Body of pancreas (tissue), 4 donors: Measurements from ENCODE around the gene PASK. TPM values are rescaled to one million over a fixed set of nuclear protein-coding genes. Genes with fewer than 3 reads are reported as not detected.

Source experiments
- ATAC-seq: fragments of 150-250 bp; one replicate; pipeline ENCODE4 v1.9.1; 2016
- DNase-seq, 4 donors: peaks; one replicate each; pipeline ENCODE4 v3.0.0-alpha.2; 2019
- H3K27ac ChIP-seq, 4 donors: fragments of 200-600 bp; sonication (generic); 1 replicate in 3 of 4; 2 replicates in 1 of 4; pipeline versions ENCODE4 v1.5.1 to v1.6.1; 2016 to 2019; ENCODE audit warnings: mild to moderate bottlenecking in 1 of 4, mixed read lengths in 1 of 4, moderate library complexity in 1 of 4
- H3K27me3 ChIP-seq, 2 donors: fragments of 200-600 bp; sonication (generic); one replicate each; pipeline ENCODE4 v1.6.0; 2016; ENCODE audit warnings: mild to moderate bottlenecking in 1 of 2
- H3K36me3 ChIP-seq, 2 donors: fragments of 200-600 bp; sonication (generic); replicated peaks in 1 of 2; 2 replicates each; pipeline ENCODE4 v1.5.1; 2016; ENCODE audit warnings: low read depth in 2 of 2; ENCODE audit not compliant: insufficient read depth in 1 of 2
- H3K4me1 ChIP-seq: fragments of 200-600 bp; sonication (generic); one replicate; pipeline ENCODE4 v1.6.0; 2016
- H3K4me3 ChIP-seq, 2 donors: fragments of 200-600 bp; sonication (generic); 1 replicate in 1 of 2; 2 replicates in 1 of 2; pipeline ENCODE4 v1.5.1; 2016 to 2019
- H3K9me3 ChIP-seq, 3 donors: fragments of 200-600 bp; sonication (generic); 1 replicate in 2 of 3; 2 replicates in 1 of 3; pipeline ENCODE4 v1.5.1; 2016
- CTCF ChIP-seq, 7 experiments: fragments of 450-650 bp in 4 of 7; fragments of 200-600 bp in 3 of 7; sonication (generic) in 3 of 7; IDR thresholded peaks; one replicate each; pipeline ENCODE4 v1.5.1; 2016 to 2019; ENCODE audit warnings: antibody characterized with exemption in 7 of 7
- POLR2A ChIP-seq, 3 donors: fragments of 450-650 bp; IDR thresholded peaks; one replicate each; pipeline ENCODE4 v1.6.1; 2016; ENCODE audit warnings: antibody characterized with exemption in 3 of 3, mild to moderate bottlenecking in 2 of 3
- WGBS, 2 donors: methylation state at CpG; one replicate each; pipeline ENCODE4 v1.1.5; 2017; 5-methylcytosine and 5-hydroxymethylcytosine counted together
- intact Hi-C: fragments of 100-400 bp; cut with DNase I; formaldehyde crosslinking; loops from one replicate; pipeline ENCODE4 v1.15.1; 2023
- total RNA-seq, 2 donors: library from RNA; depleted of rRNA; stranded (reverse); fragments of >200 nt; gene quantifications; one replicate each; pipeline ENCODE4 v1.1.0, GENCODE V29; 2016

Gene PASK
- total RNA-seq, 2 donors from 2014 or later, result 7.5 to 15.8 TPM

- Histone ChIP-seq H3K9me3 (no peaks in the 10 kb centered on the region), H3K36me3 (peaks cover 0 to 3% of the 10 kb centered on the region in 2 donors), H3K27me3 (no peaks in the 10 kb centered on the region), H3K27ac (no peak overlapping the region), H3K4me1 (no peaks in the 10 kb centered on the region), H3K4me3 (no peak overlapping the region)
- DNase-seq (no peak), ATAC-seq (no peak)
- TF ChIP-seq POLR2A (IDR thresholded peaks at IDR 0.05) (no peak), CTCF (IDR thresholded peaks at IDR 0.05) (no peak)
- intact Hi-C loops, result no loop called here
- 89 to 90% methylated on average over 6 of the region's 6 CpGs for WGBS, 2 donors
These were observed 7.2 kb downstream of the PASK start for GRCh38 chr2:241142063-241142462.

GRCh38 chr2:241141214-241141770 lies 8.0 kb downstream of the PASK start:
- Histone ChIP-seq H3K4me1 (no peaks in the 10 kb centered on the region), H3K9me3 (no peaks in the 10 kb centered on the region), H3K36me3 (peaks cover 0 to 5% of the 10 kb centered on the region in 2 donors), H3K27ac (no peak overlapping the region), H3K27me3 (no peaks in the 10 kb centered on the region), H3K4me3 (no peak overlapping the region)
- DNase-seq, result no peak
- 94 to 95% methylated on average over 14 of the region's 14 CpGs for WGBS, 2 donors
- no peak for ATAC-seq
- TF ChIP-seq POLR2A (IDR thresholded peaks at IDR 0.05) (no peak), CTCF (IDR thresholded peaks at IDR 0.05) (no peak)
- intact Hi-C loops, result no loop called here

GRCh38 chr2:241140445-241140840 lies 8.8 kb downstream of the PASK start:
- Histone ChIP-seq H3K27me3 (no peaks in the 10 kb centered on the region), H3K4me1 (no peaks in the 10 kb centered on the region), H3K36me3 (peaks cover 0 to 5% of the 10 kb centered on the region in 2 donors), H3K4me3 (no peak overlapping the region), H3K9me3 (no peaks in the 10 kb centered on the region), H3K27ac (no peak overlapping the region)
- intact Hi-C loops, result no loop called here
- ATAC-seq, result no peak
- DNase-seq, result no peak
- 89 to 96% methylated on average over 10 of the region's 10 CpGs for WGBS, 2 donors
- TF ChIP-seq POLR2A (IDR thresholded peaks at IDR 0.05), result no peak
- no peak for TF ChIP-seq CTCF (IDR thresholded peaks at IDR 0.05)

GRCh38 chr2:241139531-241140444 lies 9.5 kb downstream of the PASK start:
- no peak for DNase-seq
- H3K4me1 ChIP-seq, result no peaks in the 10 kb centered on the region

More at GRCh38 chr2:241139531-241140444, 9.5 kb downstream of the PASK start:
- ATAC-seq, result no peak
- H3K4me3 ChIP-seq, result no peak overlapping the region
- intact Hi-C loops, result no loop called here
- H3K36me3 ChIP-seq, result peaks cover 0 to 5% of the 10 kb centered on the region in 2 donors
- WGBS, 2 donors, result 94% methylated on average over 8 to 24 of the region's 24 CpGs
- no peak overlapping the region for H3K27ac ChIP-seq
- H3K9me3 ChIP-seq, result no peaks in the 10 kb centered on the region
- no peaks in the 10 kb centered on the region for H3K27me3 ChIP-seq
- TF ChIP-seq POLR2A (IDR thresholded peaks at IDR 0.05) (no peak), CTCF (IDR thresholded peaks at IDR 0.05) (no peak)
